ENCODE measurements around the gene GTF2E1.

GTF2E1 gene

DNA sequence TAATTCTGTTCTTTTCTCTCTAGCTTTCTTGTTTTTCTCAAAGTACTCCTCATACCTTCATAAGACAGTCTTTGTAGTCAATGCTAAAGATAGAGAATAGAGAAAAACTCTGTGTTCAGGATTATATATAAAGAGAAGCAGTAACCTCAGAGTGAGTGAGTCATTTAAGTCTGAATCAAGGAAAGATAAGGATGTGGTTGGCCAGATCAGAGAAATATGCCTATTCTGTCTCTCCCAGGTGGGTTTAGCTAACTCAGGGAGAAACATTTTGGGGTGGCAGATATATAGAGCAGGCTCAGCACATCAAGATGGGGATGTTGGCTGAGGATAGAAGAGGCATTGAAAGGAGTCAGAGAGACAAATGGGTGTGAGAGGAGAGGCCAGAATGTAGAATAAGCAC lies 31.4 kb downstream of the GTF2E1 start:
- TF ChIP-seq GATA3 (IDR thresholded peaks at IDR 0.05; ENCODE audit: low read depth, low read length) = no peak
- TF ChIP-seq GATA2 (IDR thresholded peaks at IDR 0.05; ENCODE audit: low read depth, low read length) = no peak

GRCh38 chr3:120775411-120775810 lies 32.9 kb downstream of the GTF2E1 start:
- no peak for TF ChIP-seq GATA2 (IDR thresholded peaks at IDR 0.05; ENCODE audit: low read depth, low read length)
- TF ChIP-seq GATA3 (IDR thresholded peaks at IDR 0.05; ENCODE audit: low read depth, low read length) = no peak

DNA sequence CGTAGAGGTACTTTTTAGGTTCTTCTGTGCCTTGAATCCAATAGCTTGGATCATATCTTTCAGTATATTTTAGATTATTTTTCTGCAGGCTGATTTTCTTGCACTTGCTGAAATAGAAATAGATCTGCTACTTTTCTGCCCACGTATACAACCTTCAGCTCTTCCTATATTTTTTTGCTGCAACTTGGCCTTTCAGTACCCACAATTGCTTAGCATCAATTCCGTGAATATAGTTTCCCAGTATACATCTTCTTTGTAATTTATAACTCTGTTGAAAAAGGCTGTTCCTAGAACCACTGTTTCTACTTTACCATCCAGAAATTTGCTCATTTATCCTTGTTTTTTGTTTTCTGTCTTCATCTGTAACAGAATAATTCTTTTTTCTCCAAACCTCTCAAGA lies 36.2 kb downstream of the GTF2E1 start:
- TF ChIP-seq GATA3 (IDR thresholded peaks at IDR 0.05; ENCODE audit: low read depth, low read length) (no peak), GATA2 (IDR thresholded peaks at IDR 0.05; ENCODE audit: low read depth, low read length) (no peak)

DNA sequence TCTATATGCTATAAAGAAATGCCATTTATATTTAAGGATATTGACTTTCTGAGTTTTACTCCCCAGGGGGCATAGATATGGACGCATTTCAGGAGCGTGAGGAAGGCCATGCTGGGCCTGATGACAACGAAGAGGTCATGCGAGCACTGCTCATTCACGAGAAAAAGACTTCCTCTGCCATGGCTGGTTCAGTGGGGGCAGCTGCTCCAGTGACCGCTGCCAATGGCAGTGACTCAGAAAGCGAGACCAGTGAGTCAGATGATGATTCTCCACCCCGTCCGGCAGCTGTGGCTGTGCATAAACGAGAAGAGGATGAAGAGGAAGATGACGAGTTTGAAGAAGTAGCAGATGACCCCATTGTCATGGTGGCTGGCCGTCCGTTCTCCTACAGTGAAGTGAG lies 38.4 kb downstream of the GTF2E1 start:
- TF ChIP-seq GATA2 (IDR thresholded peaks at IDR 0.05; ENCODE audit: low read depth, low read length) (no peak), GATA3 (IDR thresholded peaks at IDR 0.05; ENCODE audit: low read depth, low read length) (no peak)

DNA sequence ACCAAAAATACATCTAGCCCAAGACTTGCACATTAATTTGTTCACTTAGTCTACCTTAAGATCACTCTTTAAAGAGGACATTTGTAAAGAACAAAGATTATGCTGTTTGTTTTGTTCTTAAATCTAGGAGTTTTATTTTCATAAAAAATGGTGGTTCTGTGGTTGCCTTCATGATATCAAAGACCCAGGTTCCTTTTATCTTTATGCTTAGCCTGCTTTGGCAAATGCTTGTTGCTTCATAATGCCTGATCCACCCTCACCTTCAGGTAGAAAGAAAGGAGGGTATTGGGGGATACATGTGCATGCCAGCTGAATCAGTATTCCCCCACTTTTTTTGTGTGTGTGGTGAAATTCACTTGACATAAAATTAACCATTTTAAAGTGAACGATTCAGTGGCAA lies 48.5 kb downstream of the GTF2E1 start:
- TF ChIP-seq GATA3 (IDR thresholded peaks at IDR 0.05; ENCODE audit: low read depth, low read length) (no peak), GATA2 (IDR thresholded peaks at IDR 0.05; ENCODE audit: low read depth, low read length) (no peak)

DNA sequence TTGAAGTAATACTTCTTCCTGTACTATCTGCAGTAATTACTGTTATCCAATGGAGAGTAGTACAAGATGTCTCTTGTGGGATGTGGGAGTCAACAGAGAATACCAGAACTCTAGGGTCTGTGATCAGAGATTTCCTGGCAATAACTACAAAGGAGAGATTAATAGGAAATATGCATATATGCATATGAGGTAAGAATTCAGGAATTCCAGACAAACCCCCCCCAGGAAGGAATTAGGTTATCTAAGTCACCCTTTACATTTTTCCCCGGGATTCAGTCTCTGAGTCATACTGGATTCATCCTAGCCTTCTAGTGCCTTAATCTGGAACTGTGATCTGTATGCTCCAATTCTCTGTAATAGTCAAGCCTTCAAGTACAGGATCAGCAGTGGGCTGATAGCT lies 49.4 kb downstream of the GTF2E1 start:
- TF ChIP-seq GATA2 (IDR thresholded peaks at IDR 0.05; ENCODE audit: low read depth, low read length) (peak; percentile 9; the same call in 1 of the 2 replicates), GATA3 (IDR thresholded peaks at IDR 0.05; ENCODE audit: low read depth, low read length) (no peak)

- TF ChIP-seq GATA2 (IDR thresholded peaks at IDR 0.05; ENCODE audit: low read depth, low read length) = no peak
- no peak for TF ChIP-seq GATA3 (IDR thresholded peaks at IDR 0.05; ENCODE audit: low read depth, low read length)
Measured at GRCh38 chr3:120793601-120794000, 51.1 kb downstream of the GTF2E1 start.

DNA sequence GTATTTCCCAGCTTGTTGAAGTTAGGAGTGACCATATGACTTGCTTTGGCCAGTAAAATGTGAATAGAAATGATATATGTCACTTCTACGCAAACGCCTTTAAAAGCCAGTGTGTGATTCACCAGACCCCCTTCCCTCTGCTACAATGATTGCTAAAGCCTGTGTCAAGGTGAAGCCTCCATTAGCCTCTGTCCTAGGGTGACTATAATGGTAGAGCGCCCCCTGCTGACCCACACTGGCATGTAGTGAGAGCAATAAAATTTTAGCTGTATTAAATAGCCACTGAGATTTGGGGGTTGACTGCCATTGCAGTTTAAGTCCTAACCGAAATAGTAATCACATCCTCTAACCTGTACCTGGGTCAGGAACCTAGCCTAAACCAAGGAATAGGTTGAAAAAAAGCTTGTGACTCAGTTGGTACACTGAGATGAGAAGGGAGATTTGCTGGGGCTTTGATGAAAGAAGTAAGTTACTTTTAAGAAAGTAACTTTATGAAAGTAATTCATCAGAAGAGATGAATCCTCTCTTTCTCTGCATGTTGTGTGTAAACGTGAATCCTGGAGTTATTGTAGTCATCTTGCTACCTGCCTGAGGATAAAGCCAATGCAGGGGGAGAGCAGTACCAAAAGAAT lies 52.6 kb downstream of the GTF2E1 start:
- TF ChIP-seq GATA3 (IDR thresholded peaks at IDR 0.05; ENCODE audit: low read depth, low read length) (no peak), GATA2 (IDR thresholded peaks at IDR 0.05; ENCODE audit: low read depth, low read length) (no peak)

DNA sequence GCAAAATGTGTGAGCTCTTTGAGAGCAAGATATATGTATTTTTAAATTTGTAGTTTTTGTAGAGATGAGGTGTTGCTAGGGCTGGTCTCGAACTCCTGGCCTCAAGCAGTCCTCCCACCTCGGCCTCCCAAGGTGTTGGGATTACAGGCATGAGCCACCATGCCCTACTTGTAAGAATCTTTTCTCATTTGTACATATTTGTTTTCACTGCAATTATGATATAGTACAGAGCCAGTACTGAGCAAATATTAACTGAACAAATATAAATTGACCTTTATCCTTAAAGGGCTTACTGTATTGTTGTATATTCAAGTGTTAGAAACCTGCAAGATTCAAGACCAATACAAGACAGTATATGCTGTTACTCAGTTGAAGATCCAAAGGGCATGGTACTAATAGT lies 53.4 kb downstream of the GTF2E1 start:
- no peak for TF ChIP-seq GATA3 (IDR thresholded peaks at IDR 0.05; ENCODE audit: low read depth, low read length)
- no peak for TF ChIP-seq GATA2 (IDR thresholded peaks at IDR 0.05; ENCODE audit: low read depth, low read length)

- TF ChIP-seq GATA3 (IDR thresholded peaks at IDR 0.05; ENCODE audit: low read depth, low read length) = no peak
- no peak for TF ChIP-seq GATA2 (IDR thresholded peaks at IDR 0.05; ENCODE audit: low read depth, low read length)
Measured at GRCh38 chr3:120796976-120797375, 54.4 kb downstream of the GTF2E1 start.

DNA sequence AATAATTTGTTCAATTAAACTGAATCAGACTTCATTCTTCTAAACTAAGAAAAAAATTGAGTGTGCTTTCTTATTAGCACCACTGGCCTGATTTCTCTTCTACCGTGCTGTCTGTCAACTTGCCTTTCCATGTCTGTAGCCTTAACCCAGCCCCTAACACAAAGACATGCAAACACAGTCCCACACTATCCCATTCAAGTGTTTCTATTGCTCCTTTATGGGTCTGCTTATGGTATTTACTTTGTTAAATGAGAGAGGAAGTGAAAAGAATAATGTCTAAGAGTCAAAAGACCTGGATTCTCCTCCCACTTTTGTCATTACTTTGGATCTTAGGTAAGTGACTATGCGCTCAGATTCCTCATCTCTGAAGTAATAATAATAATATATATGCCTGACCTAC lies 55.3 kb downstream of the GTF2E1 start:
- TF ChIP-seq GATA3 (IDR thresholded peaks at IDR 0.05; ENCODE audit: low read depth, low read length) (no peak), GATA2 (IDR thresholded peaks at IDR 0.05; ENCODE audit: low read depth, low read length) (no peak)

GRCh38 chr3:120798346-120798745 lies 55.8 kb downstream of the GTF2E1 start:
- no peak for TF ChIP-seq GATA3 (IDR thresholded peaks at IDR 0.05; ENCODE audit: low read depth, low read length)
- TF ChIP-seq GATA2 (IDR thresholded peaks at IDR 0.05; ENCODE audit: low read depth, low read length) = no peak

DNA sequence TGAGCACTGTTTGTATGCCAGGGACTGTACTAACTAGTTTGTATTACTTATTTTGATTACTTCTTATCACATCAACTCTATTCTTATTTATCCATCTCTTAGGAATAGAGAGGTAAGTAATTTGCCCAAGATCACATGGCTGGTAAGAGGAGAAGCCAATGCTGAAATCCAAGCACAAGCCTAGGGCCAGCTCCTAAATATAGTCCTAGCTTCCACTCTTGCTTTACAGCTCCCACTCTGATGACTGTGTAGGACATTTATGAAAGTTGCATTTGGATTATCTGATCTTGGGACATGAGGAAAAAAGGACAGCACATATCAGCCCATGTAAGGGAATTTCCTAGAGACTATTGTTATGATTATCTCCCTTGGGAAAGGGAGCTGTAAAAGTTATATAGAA lies 58.1 kb downstream of the GTF2E1 start:
- TF ChIP-seq GATA3 (IDR thresholded peaks at IDR 0.05; ENCODE audit: low read depth, low read length) (no peak), GATA2 (IDR thresholded peaks at IDR 0.05; ENCODE audit: low read depth, low read length) (no peak)

DNA sequence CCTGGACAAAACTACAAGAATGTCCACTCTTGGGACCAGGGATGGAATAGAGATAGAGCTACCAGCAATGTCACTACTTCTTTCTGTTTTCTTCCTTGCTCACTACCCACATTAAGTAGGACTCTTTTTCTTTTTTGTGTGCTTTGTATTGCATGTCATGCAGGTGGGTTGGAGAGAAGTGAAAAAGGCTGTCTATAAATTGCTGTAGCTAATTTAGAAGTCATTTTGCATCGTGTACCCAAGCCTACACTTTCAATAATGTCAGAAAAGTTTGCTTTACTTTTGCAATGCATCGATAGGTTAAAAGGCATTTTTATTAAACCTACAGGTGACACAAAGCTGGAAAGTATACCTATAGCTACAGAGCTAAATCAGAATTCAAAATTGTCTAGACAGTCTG lies 58.9 kb downstream of the GTF2E1 start:
- TF ChIP-seq GATA2 (IDR thresholded peaks at IDR 0.05; ENCODE audit: low read depth, low read length) = no peak
- TF ChIP-seq GATA3 (IDR thresholded peaks at IDR 0.05; ENCODE audit: low read depth, low read length) = no peak

GRCh38 chr3:120802916-120803315 lies 60.4 kb downstream of the GTF2E1 start:
- no peak for TF ChIP-seq GATA3 (IDR thresholded peaks at IDR 0.05; ENCODE audit: low read depth, low read length)
- no peak for TF ChIP-seq GATA2 (IDR thresholded peaks at IDR 0.05; ENCODE audit: low read depth, low read length)

DNA sequence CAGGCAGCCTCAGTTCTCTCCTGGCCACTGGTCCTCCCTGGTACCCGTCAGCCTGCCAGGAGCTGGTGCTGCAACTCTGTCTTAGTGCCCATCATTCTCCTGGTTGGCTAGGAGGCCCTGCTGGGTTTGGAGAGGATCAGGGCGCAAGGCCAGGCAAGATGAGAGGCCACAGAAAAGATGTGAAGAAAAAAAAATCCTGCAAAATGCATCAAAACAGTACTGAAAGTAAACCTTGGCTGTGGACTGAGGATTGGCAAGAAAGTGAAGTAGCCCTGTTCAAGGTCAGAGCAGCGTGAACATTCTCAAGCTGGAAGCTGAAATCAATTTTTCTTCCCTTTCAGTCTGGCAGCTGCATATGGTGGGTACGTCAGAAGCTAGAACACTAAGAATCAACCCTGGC lies 74.2 kb downstream of the GTF2E1 start:
- no peak for TF ChIP-seq GATA2 (IDR thresholded peaks at IDR 0.05; ENCODE audit: low read depth, low read length)
- no peak for TF ChIP-seq GATA3 (IDR thresholded peaks at IDR 0.05; ENCODE audit: low read depth, low read length)

All from SH-SY5Y (cell line).